SK-N-SH treated with all-trans-retinoic acid at 6 μM for 48 hours (cell line): Measurements from ENCODE around the gene NCK2.

ENCODE experiments used
- ARNTL ChIP-seq: fragments of 450-650 bp; formaldehyde crosslinking; IDR thresholded peaks from 2 replicates; pipeline ENCODE4 v1.5.0; 2020; ENCODE audit warnings: low read depth, mild to moderate bottlenecking, moderate library complexity, borderline replicate concordance
- ISL1 ChIP-seq: fragments of 250-450 bp; sonication (Bioruptor Pico); IDR thresholded peaks from 2 replicates; pipeline ENCODE4 v2.1.2; 2022; ENCODE audit warnings: mild to moderate bottlenecking, moderate library complexity
- OSR1 ChIP-seq: fragments of 250-450 bp; sonication (Bioruptor Pico); IDR thresholded peaks from 2 replicates; pipeline ENCODE4 v1.8.0; 2022; ENCODE audit warnings: moderate library complexity, mild to moderate bottlenecking, inconsistent platforms
- PATZ1 ChIP-seq: fragments of 250-450 bp; sonication (Bioruptor Pico); IDR thresholded peaks from 2 replicates; pipeline ENCODE4 v1.8.0; 2020; ENCODE audit warnings: mild to moderate bottlenecking, moderate library complexity, borderline replicate concordance
- RARB ChIP-seq: fragments of 250-450 bp; sonication (Bioruptor Pico); IDR thresholded peaks from 2 replicates; pipeline ENCODE4 v1.8.0; 2021; ENCODE audit warnings: mild to moderate bottlenecking, moderate library complexity
- ZFP3 ChIP-seq: fragments of 250-450 bp; sonication (Bioruptor Pico); IDR thresholded peaks from 2 replicates; pipeline ENCODE4 v1.5.0; 2020; ENCODE audit warnings: mild to moderate bottlenecking, moderate library complexity
- ZFP30 ChIP-seq: fragments of 450-650 bp; formaldehyde crosslinking; IDR thresholded peaks from 2 replicates; pipeline ENCODE4 v1.5.0; 2022; ENCODE audit warnings: mild to moderate bottlenecking, moderate library complexity
- TF ChIP-seq, protein P1 (sequence below): fragments of 250-450 bp; sonication (Bioruptor Pico); IDR thresholded peaks from 2 replicates; pipeline ENCODE4 v1.5.1; 2020; ENCODE audit warnings: low read depth, mild to moderate bottlenecking, moderate library complexity

DNA sequence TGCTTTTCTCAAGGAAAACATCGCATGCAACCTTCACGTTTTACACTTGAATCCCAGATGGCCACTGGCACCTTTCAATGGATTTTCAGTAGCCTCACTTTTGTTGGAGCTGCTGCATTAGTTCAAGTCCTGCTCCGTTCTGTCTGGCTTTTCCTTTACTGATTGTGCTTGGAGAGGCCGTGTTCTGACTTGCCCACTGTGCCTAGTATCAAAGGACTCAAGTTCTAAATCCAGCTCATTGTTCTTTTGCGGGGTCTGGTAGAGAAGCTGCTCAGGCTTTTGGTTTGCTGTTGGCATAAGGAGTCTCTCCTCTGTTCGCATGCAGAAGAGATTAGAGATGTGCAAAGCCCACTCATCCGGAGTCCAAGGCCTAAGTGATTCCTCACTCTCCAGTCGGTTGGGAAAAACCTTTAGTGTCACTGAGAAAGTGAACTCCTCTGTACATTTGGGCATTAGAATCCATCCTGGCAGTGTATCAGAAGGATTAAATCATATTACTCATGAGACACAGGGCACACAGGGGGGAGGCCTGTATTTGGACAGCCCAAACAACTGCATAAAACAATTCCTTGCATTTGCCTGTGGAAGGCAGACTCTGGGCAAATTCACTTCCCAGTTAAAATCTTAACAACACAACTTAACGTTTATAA is 69.7 kb downstream of the NCK2 start:
- no peak for TF ChIP-seq RARB (CRISPR knock-in tag)
- no peak for TF ChIP-seq ZFP3
- no peak for TF ChIP-seq ZFP30 (CRISPR knock-in tag)
- TF ChIP-seq ARNTL (CRISPR knock-in tag), result no peak
- TF ChIP-seq, protein P1, sequence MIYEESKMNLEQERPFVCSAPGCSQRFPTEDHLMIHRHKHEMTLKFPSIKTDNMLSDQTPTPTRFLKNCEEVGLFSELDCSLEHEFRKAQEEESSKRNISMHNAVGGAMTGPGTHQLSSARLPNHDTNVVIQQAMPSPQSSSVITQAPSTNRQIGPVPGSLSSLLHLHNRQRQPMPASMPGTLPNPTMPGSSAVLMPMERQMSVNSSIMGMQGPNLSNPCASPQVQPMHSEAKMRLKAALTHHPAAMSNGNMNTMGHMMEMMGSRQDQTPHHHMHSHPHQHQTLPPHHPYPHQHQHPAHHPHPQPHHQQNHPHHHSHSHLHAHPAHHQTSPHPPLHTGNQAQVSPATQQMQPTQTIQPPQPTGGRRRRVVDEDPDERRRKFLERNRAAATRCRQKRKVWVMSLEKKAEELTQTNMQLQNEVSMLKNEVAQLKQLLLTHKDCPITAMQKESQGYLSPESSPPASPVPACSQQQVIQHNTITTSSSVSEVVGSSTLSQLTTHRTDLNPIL (CRISPR knock-in tag), result no peak
- TF ChIP-seq OSR1 (CRISPR knock-in tag), result no peak
- no peak for TF ChIP-seq ISL1 (CRISPR knock-in tag)
- TF ChIP-seq PATZ1 (CRISPR knock-in tag), result no peak
